DND-41 (cell line): Measurements from ENCODE around the gene DOCK9.

Source experiments
- ATAC-seq: fragments of 200-7000 bp; cut with Tn5 transposase; 3 replicates; pipeline ENCODE4 v1.9.1; 2021; ENCODE audit warnings: low read depth; ENCODE audit not compliant: insufficient read depth
- DNase-seq: peaks from one replicate; pipeline ENCODE4 v3.0.0-alpha.2; 2020
- H2AFZ ChIP-seq: 2 replicates; pipeline ENCODE4 v1.6.0; 2012; ENCODE audit warnings: low read depth, low read length
- H3K27ac ChIP-seq: 2 replicates; pipeline ENCODE4 v1.5.1; 2012; ENCODE audit warnings: low read length, inconsistent platforms
- H3K27me3 ChIP-seq: fragments of 200-600 bp; sonication (generic); 2 replicates; pipeline ENCODE4 v1.6.0; 2012; ENCODE audit warnings: low read length, mild to moderate bottlenecking, inconsistent platforms; ENCODE audit not compliant: insufficient read depth, poor library complexity
- H3K36me3 ChIP-seq: 2 replicates; pipeline ENCODE4 v1.5.1; 2012; ENCODE audit warnings: low read length, inconsistent platforms; ENCODE audit not compliant: insufficient read depth
- H3K4me1 ChIP-seq: 2 replicates; pipeline ENCODE4 v1.5.1; 2012; ENCODE audit warnings: mild to moderate bottlenecking, low read length; ENCODE audit not compliant: insufficient read depth
- H3K4me2 ChIP-seq: 2 replicates; pipeline ENCODE4 v1.6.0; 2012; ENCODE audit warnings: mild to moderate bottlenecking, moderate library complexity, low read length, inconsistent platforms; ENCODE audit not compliant: insufficient read depth
- H3K4me3 ChIP-seq, 2 experiments: fragments of 200-600 bp in 1 of 2; shearing (Covaris generic) in 1 of 2; 2 replicates each; pipeline ENCODE4 v1.5.1; 2012 to 2016; ENCODE audit warnings: inconsistent platforms in 2 of 2, low read length in 2 of 2, mild to moderate bottlenecking in 2 of 2, low read depth in 1 of 2, moderate library complexity in 1 of 2
- H3K79me2 ChIP-seq: 2 replicates; pipeline ENCODE4 v1.6.0; 2012; ENCODE audit warnings: low read length, inconsistent platforms; ENCODE audit not compliant: insufficient read depth
- H3K9ac ChIP-seq: 2 replicates; pipeline ENCODE4 v1.6.0; 2012; ENCODE audit warnings: low read depth, mild to moderate bottlenecking, inconsistent platforms, low read length, moderate library complexity
- H3K9me3 ChIP-seq: 2 replicates; pipeline ENCODE4 v1.5.1; 2012; ENCODE audit warnings: low read length, moderate library complexity, mild to moderate bottlenecking, inconsistent platforms; ENCODE audit not compliant: insufficient read depth, severe bottlenecking
- H4K20me1 ChIP-seq: 2 replicates; pipeline ENCODE4 v1.6.0; 2012; ENCODE audit warnings: low read length; ENCODE audit not compliant: insufficient read depth
- CTCF ChIP-seq: IDR thresholded peaks from 2 replicates; pipeline ENCODE4 v1.5.1; 2012; ENCODE audit warnings: borderline replicate concordance, low read length, moderate library complexity, mild to moderate bottlenecking; ENCODE audit not compliant: poor library complexity, severe bottlenecking; ENCODE audit errors: extremely low read depth
- EZH2 ChIP-seq: IDR thresholded peaks from 3 replicates; pipeline ENCODE4 v1.6.1; 2012; ENCODE audit warnings: borderline replicate concordance, low read depth, mild to moderate bottlenecking, moderate library complexity, low read length, inconsistent platforms; ENCODE audit not compliant: severe bottlenecking

DOCK9 gene

GRCh38 chr13:98972627-98973026 is 5.2 kb downstream of the DOCK9 start:
- Histone ChIP-seq H3K27ac (peak overlapping the region; percentile 40; the same call in 1 of the 2 replicates), H3K4me1 (peaks cover 53% of the 10 kb centered on the region), H2AFZ (no peak overlapping the region), H3K27me3 (no peaks in the 10 kb centered on the region), H3K4me2 (peak overlapping the region; percentile 18; the same call in 1 of the 2 replicates), H3K9me3 (no peaks in the 10 kb centered on the region), H3K79me2 (peaks cover 27% of the 10 kb centered on the region), H3K36me3 (no peaks in the 10 kb centered on the region), H3K9ac (no peak overlapping the region), H4K20me1 (no peaks in the 10 kb centered on the region), H3K4me3 (no peak overlapping the region)
- TF ChIP-seq EZH2 (no peak), CTCF (no peak)
- no peak for DNase-seq
- no peak for ATAC-seq

- H3K9ac ChIP-seq: no peak overlapping the region
- ATAC-seq (no peak), DNase-seq (no peak)
- no peaks in the 10 kb centered on the region for H3K9me3 ChIP-seq
- H2AFZ ChIP-seq: no peak overlapping the region
- peaks cover 47% of the 10 kb centered on the region for H3K4me1 ChIP-seq
- 0 out of 2 replicates have a peak overlapping the region, but pooled peaks have one; percentile 9 for H3K27ac ChIP-seq
- no peak overlapping the region for H3K4me2 ChIP-seq
- H3K79me2 ChIP-seq: peaks cover 27% of the 10 kb centered on the region
- TF ChIP-seq CTCF (no peak), EZH2 (no peak)
- H3K27me3 ChIP-seq: no peaks in the 10 kb centered on the region
- no peaks in the 10 kb centered on the region for H4K20me1 ChIP-seq
- no peak overlapping the region for H3K4me3 ChIP-seq
- no peaks in the 10 kb centered on the region for H3K36me3 ChIP-seq
Observed at GRCh38 chr13:98972059-98972458, 5.8 kb downstream of the DOCK9 start.

GRCh38 chr13:98970330-98970729 is 7.5 kb downstream of the DOCK9 start:
- Histone ChIP-seq H3K4me1 (peaks cover 30% of the 10 kb centered on the region), H3K79me2 (peaks cover 27% of the 10 kb centered on the region), H3K27ac (no peak overlapping the region), H3K36me3 (no peaks in the 10 kb centered on the region), H3K9ac (no peak overlapping the region), H3K9me3 (no peaks in the 10 kb centered on the region), H3K4me3 (no peak overlapping the region), H3K27me3 (no peaks in the 10 kb centered on the region), H3K4me2 (no peak overlapping the region), H2AFZ (no peak overlapping the region), H4K20me1 (no peaks in the 10 kb centered on the region)
- no peak for TF ChIP-seq EZH2
- no peak for TF ChIP-seq CTCF
- DNase-seq: no peak
- ATAC-seq: no peak

GRCh38 chr13:98967491-98967890 is 10.4 kb downstream of the DOCK9 start:
- H3K27ac ChIP-seq: no peak overlapping the region
- no peaks in the 10 kb centered on the region for H3K36me3 ChIP-seq
- H3K4me3 ChIP-seq: no peak overlapping the region
- no peaks in the 10 kb centered on the region for H3K9me3 ChIP-seq
- H3K79me2 ChIP-seq: peaks cover 4% of the 10 kb centered on the region; the same call in 1 of the 2 replicates
- H2AFZ ChIP-seq: no peak overlapping the region
- no peak for TF ChIP-seq EZH2
- TF ChIP-seq CTCF: no peak
- ATAC-seq: no peak; the same call in 2 of the 3 replicates
- H3K9ac ChIP-seq: no peak overlapping the region
- H3K4me1 ChIP-seq: peaks cover 2% of the 10 kb centered on the region
- H3K27me3 ChIP-seq: no peaks in the 10 kb centered on the region
- no peaks in the 10 kb centered on the region for H4K20me1 ChIP-seq
- no peak for DNase-seq
- H3K4me2 ChIP-seq: no peak overlapping the region
